Fibroblast of villous mesenchyme (primary cell): ENCODE results near the gene TUT4. TPM values are rescaled to one million over a fixed set of nuclear protein-coding genes. Genes with fewer than 3 reads are reported as not detected.
"Not testable (repeated sequence)": the region's sequence is repeated elsewhere in the genome, so short reads cannot be mapped to it uniquely, and the experiment has no call there.

Experiments used
- DNase-seq: peaks from one replicate; pipeline ENCODE4 v3.0.0-alpha.2; 2010; ENCODE audit warnings: low read depth
- H3K4me3 ChIP-seq: 2 replicates; pipeline ENCODE4 v1.5.1; 2011; ENCODE audit warnings: low read depth, mild to moderate bottlenecking, low read length
- total RNA-seq: library from RNA; depleted of rRNA; stranded (reverse); fragments of >200 nt; gene quantifications from 2 replicates; pipeline ENCODE4 v1.2.3, GENCODE V29; 2012
- TF ChIP-seq, protein P1 (sequence below): IDR thresholded peaks from 2 replicates; pipeline ENCODE4 v1.5.1; 2012; ENCODE audit warnings: low read depth, mild to moderate bottlenecking, low read length; ENCODE audit not compliant: insufficient read depth

Gene TUT4
- total RNA-seq, 1 donor, result 39.7 TPM

DNA sequence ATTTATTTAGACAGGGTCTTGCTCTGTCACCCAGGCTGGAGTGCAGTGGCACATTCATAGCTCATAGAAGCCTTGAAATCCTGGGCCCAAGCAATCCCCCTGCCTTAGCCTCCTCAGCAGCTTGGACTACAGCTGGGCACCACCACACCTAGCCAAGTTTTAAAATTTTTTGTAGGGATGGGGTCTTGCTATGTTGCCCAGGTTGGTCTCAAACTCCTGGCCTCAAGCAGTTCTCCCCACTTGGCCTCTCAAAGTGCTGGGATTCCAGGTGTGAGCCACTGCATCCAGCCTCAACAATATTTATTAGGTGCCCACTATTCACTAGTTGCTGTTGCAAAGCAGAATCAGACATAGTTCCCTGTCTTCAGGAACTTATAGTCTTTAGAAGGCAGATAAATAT lies 35.1 kb upstream of the TUT4 start:
- TF ChIP-seq, protein P1, sequence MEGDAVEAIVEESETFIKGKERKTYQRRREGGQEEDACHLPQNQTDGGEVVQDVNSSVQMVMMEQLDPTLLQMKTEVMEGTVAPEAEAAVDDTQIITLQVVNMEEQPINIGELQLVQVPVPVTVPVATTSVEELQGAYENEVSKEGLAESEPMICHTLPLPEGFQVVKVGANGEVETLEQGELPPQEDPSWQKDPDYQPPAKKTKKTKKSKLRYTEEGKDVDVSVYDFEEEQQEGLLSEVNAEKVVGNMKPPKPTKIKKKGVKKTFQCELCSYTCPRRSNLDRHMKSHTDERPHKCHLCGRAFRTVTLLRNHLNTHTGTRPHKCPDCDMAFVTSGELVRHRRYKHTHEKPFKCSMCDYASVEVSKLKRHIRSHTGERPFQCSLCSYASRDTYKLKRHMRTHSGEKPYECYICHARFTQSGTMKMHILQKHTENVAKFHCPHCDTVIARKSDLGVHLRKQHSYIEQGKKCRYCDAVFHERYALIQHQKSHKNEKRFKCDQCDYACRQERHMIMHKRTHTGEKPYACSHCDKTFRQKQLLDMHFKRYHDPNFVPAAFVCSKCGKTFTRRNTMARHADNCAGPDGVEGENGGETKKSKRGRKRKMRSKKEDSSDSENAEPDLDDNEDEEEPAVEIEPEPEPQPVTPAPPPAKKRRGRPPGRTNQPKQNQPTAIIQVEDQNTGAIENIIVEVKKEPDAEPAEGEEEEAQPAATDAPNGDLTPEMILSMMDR, result no peak
- DNase-seq, result no peak

GRCh38 chr1:52585474-52585873 lies 32.6 kb upstream of the TUT4 start:
- TF ChIP-seq, protein P1, result no peak
- no peak overlapping the region for H3K4me3 ChIP-seq
- no peak for DNase-seq

More for the DNA sequence above, 35.1 kb upstream of the TUT4 start:
- H3K4me3 ChIP-seq, result no peak overlapping the region

- H3K4me3 ChIP-seq, result no peak overlapping the region
- TF ChIP-seq, protein P1, result no peak
- DNase-seq, result no peak
These were observed 29.3 kb upstream of the TUT4 start for GRCh38 chr1:52582116-52582696.

GRCh38 chr1:52580283-52580682 lies 27.4 kb upstream of the TUT4 start:
- TF ChIP-seq, protein P1, result no peak
- H3K4me3 ChIP-seq, result no peak overlapping the region
- no peak for DNase-seq

DNA sequence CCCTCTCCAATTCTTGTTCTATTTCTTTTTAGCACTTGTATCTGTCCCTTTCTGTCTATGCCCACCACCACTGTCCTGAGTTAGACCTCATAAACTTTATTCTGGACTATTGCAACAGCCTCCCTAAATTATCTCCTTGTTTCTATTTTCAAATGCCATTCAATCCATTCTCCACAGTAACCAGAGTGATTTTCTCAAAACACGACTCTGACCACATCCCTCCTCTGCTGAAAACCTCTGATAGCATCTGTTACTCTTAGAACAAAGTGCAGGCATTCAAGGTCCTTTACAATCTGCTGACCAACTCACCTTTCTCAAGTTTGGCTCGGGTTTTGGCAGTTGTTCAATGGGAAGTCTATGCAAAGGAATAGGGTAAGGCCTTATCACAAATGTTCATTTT lies 26.5 kb upstream of the TUT4 start:
- peak; percentile 55 for DNase-seq
- TF ChIP-seq, protein P1, result no peak
- H3K4me3 ChIP-seq, result no peak overlapping the region

DNA sequence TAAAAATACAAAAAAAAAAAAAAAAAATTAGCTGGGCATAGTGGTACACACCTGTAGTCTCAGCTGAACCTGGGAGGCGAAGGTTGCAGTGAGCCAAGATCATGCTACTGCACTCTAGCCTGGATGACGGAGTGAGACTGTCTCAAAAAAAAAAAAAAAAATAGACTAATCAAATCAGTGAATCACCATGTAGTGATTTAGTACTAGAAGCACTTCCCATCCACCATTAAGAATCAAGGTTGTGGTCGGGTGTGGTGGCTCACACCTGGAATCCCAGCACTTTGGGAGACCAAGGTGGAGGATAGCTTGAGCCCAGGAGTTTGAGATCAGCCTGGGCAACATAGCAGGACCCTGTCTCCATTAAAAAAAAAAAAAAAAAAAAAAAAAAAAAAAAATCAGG lies 25.2 kb upstream of the TUT4 start:
- not testable (repeated sequence) for H3K4me3 ChIP-seq, DNase-seq

GRCh38 chr1:52576074-52576473 lies 23.2 kb upstream of the TUT4 start:
- TF ChIP-seq, protein P1, result no peak
- no peak overlapping the region for H3K4me3 ChIP-seq
- no peak for DNase-seq

- TF ChIP-seq, protein P1, result no peak
- H3K4me3 ChIP-seq, result no peak overlapping the region
- DNase-seq, result peak; percentile 97
These were observed 21.7 kb upstream of the TUT4 start for GRCh38 chr1:52574594-52574993.
